Kidney capillary endothelial cell (primary cell): ENCODE data around the gene AGPAT4.
"Not testable (repeated sequence)": the region's sequence is repeated elsewhere in the genome, so short reads cannot be mapped to it uniquely, and the experiment has no call there.

Experiments
- DNase-seq: peaks from one replicate; pipeline ENCODE4 v3.0.0-alpha.2; 2018; ENCODE audit warnings: low spot score

The AGPAT4 gene

GRCh38 chr6:161273752-161274487 lies at the start of gene AGPAT4:
Gene AGPAT4, minus strand, starts transcription at chr6:161274061. Its CDS starts 41,848 bp downstream, at chr6:161232213.
- DNase-seq = peak; percentile 92

- no peak for DNase-seq
These were observed 45.4 kb upstream of the AGPAT4 start for GRCh38 chr6:161319231-161319630.

GRCh38 chr6:161318456-161318855 lies 44.6 kb upstream of the AGPAT4 start:
- no peak for DNase-seq

- DNase-seq = no peak
These were observed 42.7 kb upstream of the AGPAT4 start for GRCh38 chr6:161316531-161316930.

GRCh38 chr6:161315246-161315917 lies 41.5 kb upstream of the AGPAT4 start:
- DNase-seq = not testable (repeated sequence)

GRCh38 chr6:161314541-161315245 lies 40.8 kb upstream of the AGPAT4 start:
- DNase-seq = not testable (repeated sequence)

- DNase-seq = no peak
These were observed 40.2 kb upstream of the AGPAT4 start for GRCh38 chr6:161313940-161314509.

- not testable (repeated sequence) for DNase-seq
These were observed 39.6 kb upstream of the AGPAT4 start for GRCh38 chr6:161313475-161313874.

- DNase-seq = not testable (repeated sequence)
These were observed 35.9 kb upstream of the AGPAT4 start for GRCh38 chr6:161309774-161310173.

- no peak for DNase-seq
These were observed 34.3 kb upstream of the AGPAT4 start for GRCh38 chr6:161308075-161308655.

- DNase-seq = no peak
These were observed 32.0 kb upstream of the AGPAT4 start for GRCh38 chr6:161305860-161306259.

- DNase-seq = peak; percentile 35
These were observed 29.9 kb upstream of the AGPAT4 start for GRCh38 chr6:161303628-161304340.

GRCh38 chr6:161302949-161303348 lies 29.1 kb upstream of the AGPAT4 start:
- DNase-seq = no peak

GRCh38 chr6:161301338-161301737 lies 27.5 kb upstream of the AGPAT4 start:
- DNase-seq = no peak

- DNase-seq = no peak
These were observed 27.0 kb upstream of the AGPAT4 start for GRCh38 chr6:161300823-161301222.

- no peak for DNase-seq
These were observed 25.9 kb upstream of the AGPAT4 start for GRCh38 chr6:161299726-161300125.

- no peak for DNase-seq
These were observed 21.9 kb upstream of the AGPAT4 start for GRCh38 chr6:161295784-161296183.

- no peak for DNase-seq
These were observed 18.9 kb upstream of the AGPAT4 start for GRCh38 chr6:161292650-161293281.

GRCh38 chr6:161292145-161292544 lies 18.3 kb upstream of the AGPAT4 start:
- no peak for DNase-seq

- DNase-seq = no peak
These were observed 16.9 kb upstream of the AGPAT4 start for GRCh38 chr6:161290751-161291150.

GRCh38 chr6:161284653-161285052 lies 10.8 kb upstream of the AGPAT4 start:
- DNase-seq = no peak
